ENCODE measurements around the gene PDCD6IP.

The PDCD6IP gene

DNA sequence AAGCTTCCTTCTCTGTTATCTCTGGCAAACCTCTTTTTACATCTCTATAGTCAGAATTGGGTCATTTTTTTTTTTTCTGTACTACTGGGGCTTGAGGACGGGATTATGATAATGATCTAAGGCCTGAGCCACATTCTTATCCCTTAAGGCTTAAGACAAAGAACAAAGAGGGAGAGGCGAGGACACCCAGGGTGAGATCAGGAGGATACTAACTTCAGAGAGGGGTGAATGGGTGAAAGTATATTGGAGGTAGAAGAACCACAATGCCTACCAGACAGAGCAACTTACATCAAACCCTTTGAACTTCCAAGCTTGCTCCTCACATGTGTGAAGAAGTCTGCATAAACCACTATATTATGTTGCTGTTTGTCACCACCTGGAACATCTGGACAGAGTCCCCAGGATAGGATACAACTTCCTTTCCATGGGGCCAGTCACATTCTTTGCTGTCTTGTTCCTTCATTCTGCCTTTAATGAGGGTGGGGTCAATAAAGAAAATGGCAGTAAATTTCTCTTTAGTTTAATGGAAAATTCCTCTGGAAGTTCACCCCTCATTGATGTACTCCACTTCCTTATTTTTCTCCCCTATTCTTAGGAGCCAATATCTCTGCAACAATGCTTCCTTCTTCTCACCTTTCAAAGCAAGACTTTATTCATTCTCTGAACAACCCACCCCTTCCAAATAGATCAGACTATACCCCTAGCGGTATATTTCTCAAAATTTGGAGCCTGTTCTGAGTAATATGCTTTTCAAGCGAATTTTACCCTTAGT is 9.1 kb upstream of the PDCD6IP start:
- H3K9me3 ChIP-seq (ENCODE audit: low read depth, low read length), result no peaks in the 10 kb centered on the region
- DNase-seq (ENCODE audit: low read depth, low spot score), result no peak
- no peak for TF ChIP-seq POLR2AphosphoS5 (IDR thresholded peaks at IDR 0.05; ENCODE audit: borderline replicate concordance, low read depth, low read length)
- TF ChIP-seq FOXP2 (optimal IDR thresholded peaks at IDR 0.05; ENCODE audit: control extremely low read depth, extremely low read length, insufficient read depth), result no peak
- TF ChIP-seq EZH2 (IDR thresholded peaks at IDR 0.05), result no peak
- H3K4me3 ChIP-seq, result no peak overlapping the region
- no peaks in the 10 kb centered on the region for H3K36me3 ChIP-seq (ENCODE audit: insufficient read depth, low read length)
- H3K9ac ChIP-seq (ENCODE audit: insufficient read length), result no peak overlapping the region
- no peak overlapping the region for H3K27ac ChIP-seq

GRCh38 chr3:33790091-33790490 is 8.3 kb upstream of the PDCD6IP start:
- DNase-seq (ENCODE audit: low read depth, low spot score), result no peak
- H3K9ac ChIP-seq (ENCODE audit: insufficient read length), result no peak overlapping the region
- TF ChIP-seq EZH2 (IDR thresholded peaks at IDR 0.05) (no peak), FOXP2 (optimal IDR thresholded peaks at IDR 0.05; ENCODE audit: control extremely low read depth, extremely low read length, insufficient read depth) (no peak), POLR2AphosphoS5 (IDR thresholded peaks at IDR 0.05; ENCODE audit: borderline replicate concordance, low read depth, low read length) (no peak)
- H3K9me3 ChIP-seq (ENCODE audit: low read depth, low read length), result no peaks in the 10 kb centered on the region
- no peak overlapping the region for H3K4me3 ChIP-seq
- H3K36me3 ChIP-seq (ENCODE audit: insufficient read depth, low read length), result no peaks in the 10 kb centered on the region
- no peak overlapping the region for H3K27ac ChIP-seq

- no peak overlapping the region for H3K9ac ChIP-seq (ENCODE audit: insufficient read length)
- H3K9me3 ChIP-seq (ENCODE audit: low read depth, low read length), result no peaks in the 10 kb centered on the region
- no peak overlapping the region for H3K27ac ChIP-seq
- TF ChIP-seq FOXP2 (optimal IDR thresholded peaks at IDR 0.05; ENCODE audit: control extremely low read depth, extremely low read length, insufficient read depth) (no peak), POLR2AphosphoS5 (IDR thresholded peaks at IDR 0.05; ENCODE audit: borderline replicate concordance, low read depth, low read length) (no peak), EZH2 (IDR thresholded peaks at IDR 0.05) (no peak)
- no peaks in the 10 kb centered on the region for H3K36me3 ChIP-seq (ENCODE audit: insufficient read depth, low read length)
- no peak for DNase-seq (ENCODE audit: low read depth, low spot score)
- H3K4me3 ChIP-seq, result no peak overlapping the region
Measured at GRCh38 chr3:33791477-33792166, 6.8 kb upstream of the PDCD6IP start.

- Histone ChIP-seq H3K9me3 (ENCODE audit: low read depth, low read length) (no peaks in the 10 kb centered on the region), H3K36me3 (ENCODE audit: insufficient read depth, low read length) (no peaks in the 10 kb centered on the region), H3K27ac (no peak overlapping the region), H3K4me3 (no peak overlapping the region), H3K9ac (ENCODE audit: insufficient read length) (no peak overlapping the region)
- no peak for TF ChIP-seq FOXP2 (optimal IDR thresholded peaks at IDR 0.05; ENCODE audit: control extremely low read depth, extremely low read length, insufficient read depth)
- no peak for TF ChIP-seq EZH2 (IDR thresholded peaks at IDR 0.05)
- TF ChIP-seq POLR2AphosphoS5 (IDR thresholded peaks at IDR 0.05; ENCODE audit: borderline replicate concordance, low read depth, low read length), result no peak
- no peak for DNase-seq (ENCODE audit: low read depth, low spot score)
Measured at GRCh38 chr3:33792167-33792892, 6.1 kb upstream of the PDCD6IP start.

- Histone ChIP-seq H3K36me3 (ENCODE audit: insufficient read depth, low read length) (no peaks in the 10 kb centered on the region), H3K9ac (ENCODE audit: insufficient read length) (no peak overlapping the region), H3K9me3 (ENCODE audit: low read depth, low read length) (no peaks in the 10 kb centered on the region), H3K27ac (no peak overlapping the region), H3K4me3 (no peak overlapping the region)
- TF ChIP-seq POLR2AphosphoS5 (IDR thresholded peaks at IDR 0.05; ENCODE audit: borderline replicate concordance, low read depth, low read length) (no peak), FOXP2 (optimal IDR thresholded peaks at IDR 0.05; ENCODE audit: control extremely low read depth, extremely low read length, insufficient read depth) (no peak), EZH2 (IDR thresholded peaks at IDR 0.05) (no peak)
- no peak for DNase-seq (ENCODE audit: low read depth, low spot score)
Measured at GRCh38 chr3:33795131-33795530, 3.3 kb upstream of the PDCD6IP start.

DNA sequence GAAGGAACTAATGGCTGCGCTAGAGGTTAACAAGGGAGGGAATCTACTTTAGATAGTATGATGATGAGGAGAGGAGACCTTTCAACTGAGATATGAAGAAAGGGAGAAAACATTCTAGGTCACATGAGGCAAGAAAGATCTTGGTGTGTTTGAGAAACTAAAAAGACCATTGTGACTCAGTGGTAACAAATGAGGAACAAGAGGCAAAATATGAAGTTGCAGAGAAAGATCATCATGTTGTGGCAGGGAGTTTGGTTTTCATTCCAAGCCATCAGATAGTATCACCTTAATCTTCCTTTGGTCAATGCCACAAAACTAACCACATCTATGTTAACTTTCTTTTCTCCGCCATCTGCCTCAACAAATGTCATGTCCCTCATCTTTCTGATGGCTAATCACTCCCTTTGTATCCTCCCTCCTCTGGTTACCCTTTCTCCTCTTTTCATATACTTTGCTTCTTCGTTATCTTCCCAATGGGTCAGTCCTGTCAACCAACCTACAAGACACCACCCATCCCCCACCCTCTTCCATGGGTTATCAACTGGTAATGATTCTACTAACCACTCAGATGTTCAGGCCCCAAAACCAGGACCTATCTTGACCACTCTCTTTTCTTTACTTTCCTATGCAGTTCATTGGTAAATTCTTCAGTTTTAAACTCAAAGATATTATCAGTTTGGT is 2.4 kb upstream of the PDCD6IP start:
- Histone ChIP-seq H3K36me3 (ENCODE audit: insufficient read depth, low read length) (no peaks in the 10 kb centered on the region), H3K9ac (ENCODE audit: insufficient read length) (no peak overlapping the region), H3K4me3 (no peak overlapping the region), H3K27ac (no peak overlapping the region), H3K9me3 (ENCODE audit: low read depth, low read length) (no peaks in the 10 kb centered on the region)
- TF ChIP-seq EZH2 (IDR thresholded peaks at IDR 0.05) (no peak), FOXP2 (optimal IDR thresholded peaks at IDR 0.05; ENCODE audit: control extremely low read depth, extremely low read length, insufficient read depth) (no peak), POLR2AphosphoS5 (IDR thresholded peaks at IDR 0.05; ENCODE audit: borderline replicate concordance, low read depth, low read length) (no peak)
- no peak for DNase-seq (ENCODE audit: low read depth, low spot score)

DNA sequence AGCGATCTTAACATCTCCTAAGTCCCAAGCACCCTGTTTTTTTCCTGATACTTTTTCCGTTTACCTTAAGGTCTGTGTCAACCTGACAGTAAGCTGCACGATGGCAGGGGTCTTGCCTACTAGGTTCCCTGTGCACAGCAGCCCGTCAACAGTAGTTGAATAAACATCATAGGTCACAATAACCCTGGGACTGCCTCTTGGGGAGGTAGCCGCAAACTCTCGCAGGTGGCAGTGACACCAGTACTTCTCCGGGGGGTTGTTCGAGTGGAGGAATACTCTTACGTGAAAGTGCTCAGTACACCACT is 365 bp upstream of the PDCD6IP start:
- Histone ChIP-seq H3K36me3 (ENCODE audit: insufficient read depth, low read length) (peaks cover 8% of the 10 kb centered on the region), H3K9ac (ENCODE audit: insufficient read length) (peak overlapping the region; percentile 75), H3K4me3 (peak overlapping the region; percentile 88), H3K27ac (no peak overlapping the region), H3K9me3 (ENCODE audit: low read depth, low read length) (no peaks in the 10 kb centered on the region)
- TF ChIP-seq EZH2 (IDR thresholded peaks at IDR 0.05) (no peak), POLR2AphosphoS5 (IDR thresholded peaks at IDR 0.05; ENCODE audit: borderline replicate concordance, low read depth, low read length) (no peak), FOXP2 (optimal IDR thresholded peaks at IDR 0.05; ENCODE audit: control extremely low read depth, extremely low read length, insufficient read depth) (no peak)
- no peak for DNase-seq (ENCODE audit: low read depth, low spot score)

DNA sequence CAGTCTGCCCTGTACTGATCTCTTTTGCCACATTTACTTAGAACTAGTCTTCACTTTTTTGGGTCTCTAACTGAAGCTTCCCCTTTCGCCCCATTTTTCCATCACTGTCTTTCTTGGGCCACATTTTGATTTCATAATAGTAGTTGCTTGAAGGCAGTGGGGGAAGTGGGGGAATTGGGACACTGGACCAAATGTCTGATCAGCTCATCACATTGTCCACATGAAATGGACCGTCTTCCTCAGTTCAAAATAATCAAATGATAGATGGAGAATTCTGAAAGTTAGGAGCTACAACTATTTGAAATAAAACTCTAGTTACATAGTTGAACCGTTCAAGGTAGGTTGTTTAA is 747 bp downstream of the PDCD6IP start:
- peak overlapping the region; percentile 88 for H3K4me3 ChIP-seq
- no peak for DNase-seq (ENCODE audit: low read depth, low spot score)
- no peak overlapping the region for H3K27ac ChIP-seq
- H3K9ac ChIP-seq (ENCODE audit: insufficient read length), result peak overlapping the region; percentile 78
- no peaks in the 10 kb centered on the region for H3K9me3 ChIP-seq (ENCODE audit: low read depth, low read length)
- H3K36me3 ChIP-seq (ENCODE audit: insufficient read depth, low read length), result peaks cover 19% of the 10 kb centered on the region
- no peak for TF ChIP-seq FOXP2 (optimal IDR thresholded peaks at IDR 0.05; ENCODE audit: control extremely low read depth, extremely low read length, insufficient read depth)
- TF ChIP-seq POLR2AphosphoS5 (IDR thresholded peaks at IDR 0.05; ENCODE audit: borderline replicate concordance, low read depth, low read length), result no peak
- no peak for TF ChIP-seq EZH2 (IDR thresholded peaks at IDR 0.05)
